Transverse colon (tissue), 4 donors: ENCODE data around the gene FLVCR2. TPM values are rescaled to one million over a fixed set of nuclear protein-coding genes. Genes with fewer than 3 reads are reported as not detected.
A peak's percentile ranks its signal among the peaks of the same experiment; 100 is the strongest.

Experiments
- DNase-seq: peaks from one replicate; pipeline ENCODE4 v3.0.0-alpha.2; 2019
- H3K27ac ChIP-seq, 4 donors: fragments of 200-600 bp; sonication (generic); 2 replicates each; pipeline ENCODE4 v1.5.1; 2016 to 2018; ENCODE audit warnings: inconsistent platforms in 4 of 4
- H3K27me3 ChIP-seq: fragments of 200-600 bp; sonication (generic); 2 replicates; pipeline ENCODE4 v1.5.1; 2017; ENCODE audit warnings: inconsistent platforms
- H3K36me3 ChIP-seq, 4 donors: fragments of 200-600 bp; sonication (generic); 2 replicates each; pipeline ENCODE4 v1.5.1; 2017 to 2019; ENCODE audit warnings: inconsistent platforms in 4 of 4
- H3K4me1 ChIP-seq, 4 donors: fragments of 200-600 bp; sonication (generic); 2 replicates each; pipeline ENCODE4 v1.5.1; 2017 to 2020; ENCODE audit warnings: inconsistent platforms in 4 of 4
- H3K4me3 ChIP-seq, 4 donors: fragments of 200-600 bp; sonication (generic); 1 replicate in 1 of 4; 2 replicates in 3 of 4; pipeline versions ENCODE4 v1.5.1 to v1.6.1; 2017 to 2019; ENCODE audit warnings: inconsistent platforms in 4 of 4
- H3K9me3 ChIP-seq, 2 donors: fragments of 200-600 bp; sonication (generic); 2 replicates each; pipeline ENCODE4 v1.5.1; 2017 to 2019; ENCODE audit warnings: inconsistent platforms in 2 of 2
- CTCF ChIP-seq, 5 experiments: fragments of 200-600 bp in 3 of 5; fragments of 450-650 bp in 2 of 5; sonication (generic) in 3 of 5; IDR thresholded peaks; 1 replicate in 2 of 5; 2 replicates in 3 of 5; pipeline ENCODE4 v1.5.1; 2016 to 2017; ENCODE audit warnings: antibody characterized with exemption in 5 of 5, inconsistent platforms in 3 of 5, mild to moderate bottlenecking in 2 of 5, moderate library complexity in 1 of 5
- EP300 ChIP-seq: sonication (generic); formaldehyde crosslinking; IDR thresholded peaks from one replicate; pipeline ENCODE4 v1.6.1; 2017; ENCODE audit warnings: antibody characterized with exemption, low read depth
- POLR2A ChIP-seq: fragments of 450-650 bp; IDR thresholded peaks from one replicate; pipeline ENCODE4 v1.6.1; 2016; ENCODE audit warnings: antibody characterized with exemption, mild to moderate bottlenecking, moderate library complexity
- POLR2AphosphoS5 ChIP-seq, 3 donors: sonication (generic); formaldehyde crosslinking; IDR thresholded peaks; one replicate each; pipeline ENCODE4 v1.6.1; 2016; ENCODE audit warnings: antibody characterized with exemption in 3 of 3
- WGBS, 2 donors: methylation state at CpG; one replicate each; pipeline ENCODE4 v1.1.5; 2018; ENCODE audit warnings: low coverage in 1 of 2; 5-methylcytosine and 5-hydroxymethylcytosine counted together
- in situ Hi-C, 4 donors: fragments of 200-750 bp; cut with MboI; loops; one replicate each; pipeline versions ENCODE4 v1.15.0 to v1.15.1; 2017; ENCODE audit warnings: low sequenced_read_pairs in 3 of 4, low pct_ligation_motif_present in 1 of 4, low pct_unique_long_range_greater_than_20kb in 1 of 4
- intact Hi-C: fragments of 100-400 bp; cut with DNase I; formaldehyde crosslinking; loops from one replicate; pipeline ENCODE4 v1.15.1; 2023; ENCODE audit warnings: low total_unique reads
- total RNA-seq, 4 donors: library from RNA; depleted of rRNA; stranded (reverse); fragments of >200 nt; gene quantifications; one replicate each; pipeline ENCODE4 v1.1.0, GENCODE V29; 2016

Gene FLVCR2
- total RNA-seq, 4 donors from 2014 or later, result 6.2 to 54.5 (median 45.0) TPM

- in situ Hi-C loops (no loop called here), intact Hi-C loops (no loop called here)
- Histone ChIP-seq H3K27ac (peak overlapping the region in 2 of 4 donors; percentile 3 to 28), H3K4me1 (peaks cover 0 to 27% (median 0%) of the 10 kb centered on the region in 4 donors), H3K4me3 (no peak overlapping the region), H3K9me3 (no peaks in the 10 kb centered on the region), H3K36me3 (no peaks in the 10 kb centered on the region), H3K27me3 (no peaks in the 10 kb centered on the region)
- no peak for DNase-seq
- TF ChIP-seq POLR2AphosphoS5 (IDR thresholded peaks at IDR 0.05) (no peak), CTCF (IDR thresholded peaks at IDR 0.05) (no peak), POLR2A (no peak), EP300 (no peak)
- WGBS, 2 donors, result 78 to 87% methylated on average over 4 of the region's 4 CpGs
These were observed 30.7 kb downstream of the FLVCR2 start for GRCh38 chr14:75609116-75609515.

- TF ChIP-seq EP300 (peak; percentile 46), POLR2A (no peak)
- H3K4me1 ChIP-seq, result peaks cover 0 to 27% (median 0%) of the 10 kb centered on the region in 4 donors
- no peak for DNase-seq
- H3K27ac ChIP-seq, result peak overlapping the region in 2 of 4 donors; percentile 28 to 38
- WGBS, 2 donors, result 64 to 72% methylated on average over 9 of the region's 9 CpGs
- no peaks in the 10 kb centered on the region for H3K27me3 ChIP-seq
- no peak overlapping the region for H3K4me3 ChIP-seq
- H3K36me3 ChIP-seq, result no peaks in the 10 kb centered on the region
- no peaks in the 10 kb centered on the region for H3K9me3 ChIP-seq
- in situ Hi-C loops, result no loop called here
- intact Hi-C loops, result no loop called here
These were observed 31.4 kb downstream of the FLVCR2 start for GRCh38 chr14:75609606-75610475.

GRCh38 chr14:75610834-75611233 is 32.4 kb downstream of the FLVCR2 start:
- 78 to 100% methylated on average over 1 to 4 of the region's 4 CpGs for WGBS, 2 donors
- no peak for TF ChIP-seq EP300
- no peak for TF ChIP-seq CTCF (IDR thresholded peaks at IDR 0.05)
- no peak for TF ChIP-seq POLR2AphosphoS5 (IDR thresholded peaks at IDR 0.05)
- TF ChIP-seq POLR2A, result no peak
- H3K9me3 ChIP-seq, result no peaks in the 10 kb centered on the region
- in situ Hi-C loops (no loop called here), intact Hi-C loops (no loop called here)
- DNase-seq, result no peak
- H3K27me3 ChIP-seq, result no peaks in the 10 kb centered on the region
- H3K4me3 ChIP-seq, result no peak overlapping the region
- peak overlapping the region; percentile 25 to 38 (median 30) for H3K27ac ChIP-seq
- no peaks in the 10 kb centered on the region for H3K36me3 ChIP-seq
- H3K4me1 ChIP-seq, result peaks cover 0 to 17% (median 0%) of the 10 kb centered on the region in 4 donors

GRCh38 chr14:75612157-75612556 is 33.7 kb downstream of the FLVCR2 start:
- no peak overlapping the region for H3K27ac ChIP-seq
- H3K9me3 ChIP-seq, result no peaks in the 10 kb centered on the region
- in situ Hi-C loops (no loop called here), intact Hi-C loops (no loop called here)
- no peaks in the 10 kb centered on the region for H3K36me3 ChIP-seq
- H3K27me3 ChIP-seq, result no peaks in the 10 kb centered on the region
- no peak overlapping the region for H3K4me3 ChIP-seq
- TF ChIP-seq EP300 (no peak), CTCF (IDR thresholded peaks at IDR 0.05) (no peak), POLR2AphosphoS5 (IDR thresholded peaks at IDR 0.05) (no peak), POLR2A (no peak)
- H3K4me1 ChIP-seq, result peaks cover 0 to 16% (median 0%) of the 10 kb centered on the region in 4 donors
- 72 to 82% methylated on average over 3 to 4 of the region's 4 CpGs for WGBS, 2 donors
- no peak for DNase-seq
